22Rv1 (cell line): Measurements from ENCODE around the gene PEAK3.

Source experiments
- H3K27ac ChIP-seq: fragments of 450-650 bp; 2 replicates; pipeline ENCODE4 v1.5.1; 2017
- ZFX ChIP-seq: fragments of 450-650 bp; IDR thresholded peaks from 2 replicates; pipeline ENCODE4 v1.6.1; 2017; ENCODE audit warnings: antibody characterized with exemption, borderline replicate concordance
- TF ChIP-seq, protein P1 (sequence below): fragments of 450-650 bp; IDR thresholded peaks from 2 replicates; pipeline ENCODE4 v1.5.1; 2017; ENCODE audit warnings: mild to moderate bottlenecking

Gene PEAK3

DNA sequence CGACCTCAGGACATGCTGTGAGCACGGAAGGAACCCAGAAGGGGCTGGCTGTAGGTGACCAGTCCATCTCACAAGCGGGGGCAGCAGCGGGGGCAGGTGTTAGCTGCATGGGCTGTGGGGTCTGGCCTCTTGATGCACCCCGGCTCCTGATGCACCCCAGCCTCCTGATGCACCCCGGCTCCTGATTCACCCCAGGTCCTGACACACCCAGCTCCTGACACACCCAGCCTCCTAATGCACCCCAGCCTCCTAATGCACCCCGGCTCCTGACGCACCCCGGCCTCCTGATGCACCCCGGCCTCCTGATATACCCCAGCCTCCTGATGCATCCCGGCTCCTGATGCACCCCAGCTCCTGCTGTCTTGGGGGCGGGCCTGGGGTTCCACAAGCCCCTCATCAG is 39.0 kb upstream of the PEAK3 start:
- H3K27ac ChIP-seq, result no peak overlapping the region
- TF ChIP-seq, protein P1, sequence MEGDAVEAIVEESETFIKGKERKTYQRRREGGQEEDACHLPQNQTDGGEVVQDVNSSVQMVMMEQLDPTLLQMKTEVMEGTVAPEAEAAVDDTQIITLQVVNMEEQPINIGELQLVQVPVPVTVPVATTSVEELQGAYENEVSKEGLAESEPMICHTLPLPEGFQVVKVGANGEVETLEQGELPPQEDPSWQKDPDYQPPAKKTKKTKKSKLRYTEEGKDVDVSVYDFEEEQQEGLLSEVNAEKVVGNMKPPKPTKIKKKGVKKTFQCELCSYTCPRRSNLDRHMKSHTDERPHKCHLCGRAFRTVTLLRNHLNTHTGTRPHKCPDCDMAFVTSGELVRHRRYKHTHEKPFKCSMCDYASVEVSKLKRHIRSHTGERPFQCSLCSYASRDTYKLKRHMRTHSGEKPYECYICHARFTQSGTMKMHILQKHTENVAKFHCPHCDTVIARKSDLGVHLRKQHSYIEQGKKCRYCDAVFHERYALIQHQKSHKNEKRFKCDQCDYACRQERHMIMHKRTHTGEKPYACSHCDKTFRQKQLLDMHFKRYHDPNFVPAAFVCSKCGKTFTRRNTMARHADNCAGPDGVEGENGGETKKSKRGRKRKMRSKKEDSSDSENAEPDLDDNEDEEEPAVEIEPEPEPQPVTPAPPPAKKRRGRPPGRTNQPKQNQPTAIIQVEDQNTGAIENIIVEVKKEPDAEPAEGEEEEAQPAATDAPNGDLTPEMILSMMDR, result no peak

DNA sequence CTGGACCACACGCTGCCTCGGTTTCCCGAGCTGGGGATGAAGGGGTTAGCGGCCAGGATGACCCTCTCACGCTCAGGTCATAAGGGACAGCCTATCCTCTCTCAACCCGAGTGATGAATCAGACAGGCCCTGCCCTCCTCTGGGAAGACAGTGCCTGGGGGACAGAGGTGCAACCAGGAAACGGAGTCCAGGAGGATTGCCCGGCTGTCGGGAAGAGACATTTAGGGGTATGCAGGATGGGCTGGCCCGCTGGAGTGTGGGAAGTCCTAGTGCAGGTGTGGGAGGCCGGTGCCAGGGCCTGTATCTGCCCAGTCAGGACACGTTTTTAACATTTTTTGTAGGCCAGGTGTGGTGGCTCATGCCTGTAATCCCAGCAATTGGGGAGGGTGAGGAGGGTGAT is 38.1 kb upstream of the PEAK3 start:
- TF ChIP-seq, protein P1, result no peak
- TF ChIP-seq ZFX, result no peak
- H3K27ac ChIP-seq, result no peak overlapping the region

DNA sequence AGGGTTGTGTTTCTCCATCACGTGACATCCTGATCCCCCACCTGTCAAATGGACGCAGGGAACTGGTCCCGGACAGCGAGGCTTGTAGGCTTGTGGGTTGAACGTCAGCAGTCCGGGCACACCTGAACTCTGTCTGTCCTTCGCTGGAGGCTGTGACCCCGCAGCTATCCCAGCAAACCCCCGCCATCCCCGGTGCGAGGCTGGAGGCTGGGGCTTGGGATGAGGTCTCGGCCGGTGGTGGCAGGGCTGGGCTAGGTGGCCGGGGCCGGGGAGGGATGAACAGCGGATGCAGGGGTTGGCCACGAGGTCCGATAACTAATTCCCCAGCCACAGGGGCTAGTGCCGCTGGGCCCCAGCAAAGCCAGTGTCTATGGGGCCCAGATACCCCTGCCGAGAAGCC is 37.6 kb upstream of the PEAK3 start:
- TF ChIP-seq, protein P1, result no peak
- no peak for TF ChIP-seq ZFX

DNA sequence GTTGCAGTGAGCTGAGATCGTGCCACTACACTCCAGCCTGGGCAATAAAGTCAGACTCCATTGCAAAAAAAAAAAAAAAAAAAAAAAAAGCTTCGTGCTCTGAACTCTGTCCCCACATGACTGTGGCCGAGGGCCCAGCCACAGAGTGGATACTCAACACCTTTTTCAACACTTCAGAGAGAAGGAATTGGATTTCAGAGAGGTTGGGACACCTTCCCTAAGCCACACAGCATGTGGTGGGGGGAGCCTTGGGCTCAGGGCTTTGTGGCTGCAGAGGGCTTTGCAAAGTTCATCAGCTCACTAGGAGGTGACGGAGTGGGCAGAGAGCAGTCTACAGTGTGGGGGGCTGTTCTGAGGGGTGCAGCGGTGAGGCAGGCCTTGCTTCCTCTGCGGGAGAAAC is 36.9 kb upstream of the PEAK3 start:
- TF ChIP-seq, protein P1, result no peak
- no peak for TF ChIP-seq ZFX
- H3K27ac ChIP-seq, result no peak overlapping the region

More for the DNA sequence above, 37.6 kb upstream of the PEAK3 start:
- no peak overlapping the region for H3K27ac ChIP-seq

DNA sequence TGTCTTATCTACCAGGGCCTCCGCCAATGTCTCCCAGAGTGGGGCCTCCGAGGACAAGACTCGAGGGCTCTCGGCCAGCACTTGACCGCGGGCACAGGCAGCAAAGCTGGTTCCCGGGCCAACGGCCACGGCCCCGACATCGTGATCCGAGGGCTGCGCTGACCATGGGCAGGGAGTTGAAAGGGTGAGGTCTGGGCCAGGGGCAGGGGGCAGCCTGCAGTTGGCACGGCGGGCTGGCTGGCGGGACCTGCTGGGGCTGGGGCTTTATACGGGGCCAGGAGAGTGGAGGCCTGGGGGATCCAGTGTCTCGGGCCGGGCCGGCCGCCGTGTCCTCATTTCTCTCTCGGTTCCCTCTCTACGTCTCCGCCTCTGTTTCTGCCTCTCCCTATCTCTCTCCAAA is 35.8 kb upstream of the PEAK3 start:
- H3K27ac ChIP-seq, result no peak overlapping the region
- TF ChIP-seq ZFX, result no peak
- TF ChIP-seq, protein P1, result no peak

DNA sequence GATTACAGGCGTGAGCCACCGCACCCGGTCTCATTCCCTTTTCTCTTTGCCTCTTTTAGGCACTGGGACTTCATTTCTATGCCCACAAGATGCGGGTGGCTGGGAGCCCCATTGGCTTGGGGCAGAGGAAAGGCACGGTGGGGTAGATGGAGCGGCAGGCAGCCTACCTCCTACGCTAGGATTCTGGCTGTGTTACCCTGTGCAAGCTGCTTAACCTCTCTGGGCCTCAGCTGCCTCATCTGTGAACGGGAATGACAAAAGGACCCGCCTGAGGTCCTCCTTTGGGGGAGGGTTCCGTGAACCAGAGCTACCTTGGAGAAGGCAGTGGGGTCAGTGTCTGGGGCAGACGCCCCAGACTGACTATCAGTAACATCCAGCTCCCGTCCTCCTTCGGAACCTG is 35.3 kb upstream of the PEAK3 start:
- TF ChIP-seq, protein P1, result no peak
- no peak for TF ChIP-seq ZFX
- no peak overlapping the region for H3K27ac ChIP-seq

DNA sequence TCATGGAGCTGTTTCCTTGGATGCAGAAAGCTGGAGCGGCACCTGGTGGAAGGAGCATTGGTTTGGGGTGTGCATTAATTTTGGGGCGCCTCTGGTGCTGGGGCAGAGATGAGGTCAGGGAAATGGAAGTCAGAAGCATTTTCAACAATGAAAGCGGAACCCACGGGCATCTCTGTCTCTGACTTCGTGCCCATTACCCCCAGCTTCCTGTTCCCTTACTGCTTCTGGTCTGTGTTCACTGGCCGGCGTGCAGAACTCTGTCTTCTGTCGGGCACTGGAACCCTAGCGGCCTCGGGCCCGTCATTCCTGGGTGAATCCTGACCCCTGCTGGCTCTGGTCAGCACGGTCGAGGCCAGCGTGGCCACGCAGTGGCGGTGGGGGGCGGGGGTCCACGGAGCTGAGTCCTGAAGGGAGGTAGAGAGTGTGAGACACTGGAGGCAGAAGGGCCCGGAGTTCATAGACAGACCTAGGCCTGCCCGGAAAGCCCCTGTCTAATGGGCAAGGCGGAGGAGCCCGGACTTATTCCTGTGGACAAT is 33.9 kb upstream of the PEAK3 start:
- TF ChIP-seq, protein P1, result peak; percentile 65
- no peak for TF ChIP-seq ZFX
- no peak overlapping the region for H3K27ac ChIP-seq
